ENCODE measurements around the gene ERGIC1. TPM values are rescaled to one million over a fixed set of nuclear protein-coding genes. Genes with fewer than 3 reads are reported as not detected.

ERGIC1 gene
- total RNA-seq, 1 experiment from 2014 or later = 89.8 TPM

GRCh38 chr5:172920995-172921394, 86.9 kb downstream of the ERGIC1 start:
- ChIA-PET CTCF (interaction anchor here (1.2 kb wide), 1 partner anchor 12 kb away, joined by 4 read pairs; no protein-coding TSS in a partner anchor), POLR2A (no interaction called here)
- Mint-ChIP-seq H3K27ac (no peak overlapping the region), H3K9me3 (no peaks in the 10 kb centered on the region), H3K4me3 (no peak overlapping the region), H3K4me1 (no peaks in the 10 kb centered on the region), H3K27me3 (ENCODE audit: low read depth) (no peaks in the 10 kb centered on the region), H3K36me3 (peaks cover 44% of the 10 kb centered on the region)
- TF ChIP-seq, protein P1, sequence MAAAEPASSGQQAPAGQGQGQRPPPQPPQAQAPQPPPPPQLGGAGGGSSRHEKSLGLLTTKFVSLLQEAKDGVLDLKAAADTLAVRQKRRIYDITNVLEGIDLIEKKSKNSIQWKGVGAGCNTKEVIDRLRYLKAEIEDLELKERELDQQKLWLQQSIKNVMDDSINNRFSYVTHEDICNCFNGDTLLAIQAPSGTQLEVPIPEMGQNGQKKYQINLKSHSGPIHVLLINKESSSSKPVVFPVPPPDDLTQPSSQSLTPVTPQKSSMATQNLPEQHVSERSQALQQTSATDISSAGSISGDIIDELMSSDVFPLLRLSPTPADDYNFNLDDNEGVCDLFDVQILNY (CRISPR knock-in tag; IDR thresholded peaks at IDR 0.05) = no peak
- no peak for TF ChIP-seq EMX1 (CRISPR knock-in tag; IDR thresholded peaks at IDR 0.05)
- no peak for TF ChIP-seq MXD4 (CRISPR knock-in tag; IDR thresholded peaks at IDR 0.05; ENCODE audit: borderline replicate concordance)
- no peak for TF ChIP-seq GTF2I (CRISPR knock-in tag; conservative IDR thresholded peaks at IDR 0.05)
- no peak for TF ChIP-seq SMAD4 (CRISPR knock-in tag; IDR thresholded peaks at IDR 0.05)
- no peak for TF ChIP-seq HMGA2 (CRISPR knock-in tag; IDR thresholded peaks at IDR 0.05)
- TF ChIP-seq, protein P2, sequence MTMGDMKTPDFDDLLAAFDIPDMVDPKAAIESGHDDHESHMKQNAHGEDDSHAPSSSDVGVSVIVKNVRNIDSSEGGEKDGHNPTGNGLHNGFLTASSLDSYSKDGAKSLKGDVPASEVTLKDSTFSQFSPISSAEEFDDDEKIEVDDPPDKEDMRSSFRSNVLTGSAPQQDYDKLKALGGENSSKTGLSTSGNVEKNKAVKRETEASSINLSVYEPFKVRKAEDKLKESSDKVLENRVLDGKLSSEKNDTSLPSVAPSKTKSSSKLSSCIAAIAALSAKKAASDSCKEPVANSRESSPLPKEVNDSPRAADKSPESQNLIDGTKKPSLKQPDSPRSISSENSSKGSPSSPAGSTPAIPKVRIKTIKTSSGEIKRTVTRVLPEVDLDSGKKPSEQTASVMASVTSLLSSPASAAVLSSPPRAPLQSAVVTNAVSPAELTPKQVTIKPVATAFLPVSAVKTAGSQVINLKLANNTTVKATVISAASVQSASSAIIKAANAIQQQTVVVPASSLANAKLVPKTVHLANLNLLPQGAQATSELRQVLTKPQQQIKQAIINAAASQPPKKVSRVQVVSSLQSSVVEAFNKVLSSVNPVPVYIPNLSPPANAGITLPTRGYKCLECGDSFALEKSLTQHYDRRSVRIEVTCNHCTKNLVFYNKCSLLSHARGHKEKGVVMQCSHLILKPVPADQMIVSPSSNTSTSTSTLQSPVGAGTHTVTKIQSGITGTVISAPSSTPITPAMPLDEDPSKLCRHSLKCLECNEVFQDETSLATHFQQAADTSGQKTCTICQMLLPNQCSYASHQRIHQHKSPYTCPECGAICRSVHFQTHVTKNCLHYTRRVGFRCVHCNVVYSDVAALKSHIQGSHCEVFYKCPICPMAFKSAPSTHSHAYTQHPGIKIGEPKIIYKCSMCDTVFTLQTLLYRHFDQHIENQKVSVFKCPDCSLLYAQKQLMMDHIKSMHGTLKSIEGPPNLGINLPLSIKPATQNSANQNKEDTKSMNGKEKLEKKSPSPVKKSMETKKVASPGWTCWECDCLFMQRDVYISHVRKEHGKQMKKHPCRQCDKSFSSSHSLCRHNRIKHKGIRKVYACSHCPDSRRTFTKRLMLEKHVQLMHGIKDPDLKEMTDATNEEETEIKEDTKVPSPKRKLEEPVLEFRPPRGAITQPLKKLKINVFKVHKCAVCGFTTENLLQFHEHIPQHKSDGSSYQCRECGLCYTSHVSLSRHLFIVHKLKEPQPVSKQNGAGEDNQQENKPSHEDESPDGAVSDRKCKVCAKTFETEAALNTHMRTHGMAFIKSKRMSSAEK (CRISPR knock-in tag; IDR thresholded peaks at IDR 0.05; ENCODE audit: borderline replicate concordance) = no peak
- no peak for TF ChIP-seq MYBL2 (CRISPR knock-in tag; IDR thresholded peaks at IDR 0.05)
- TF ChIP-seq JAZF1 (CRISPR knock-in tag; IDR thresholded peaks at IDR 0.05) = no peak
- TF ChIP-seq, protein P3, sequence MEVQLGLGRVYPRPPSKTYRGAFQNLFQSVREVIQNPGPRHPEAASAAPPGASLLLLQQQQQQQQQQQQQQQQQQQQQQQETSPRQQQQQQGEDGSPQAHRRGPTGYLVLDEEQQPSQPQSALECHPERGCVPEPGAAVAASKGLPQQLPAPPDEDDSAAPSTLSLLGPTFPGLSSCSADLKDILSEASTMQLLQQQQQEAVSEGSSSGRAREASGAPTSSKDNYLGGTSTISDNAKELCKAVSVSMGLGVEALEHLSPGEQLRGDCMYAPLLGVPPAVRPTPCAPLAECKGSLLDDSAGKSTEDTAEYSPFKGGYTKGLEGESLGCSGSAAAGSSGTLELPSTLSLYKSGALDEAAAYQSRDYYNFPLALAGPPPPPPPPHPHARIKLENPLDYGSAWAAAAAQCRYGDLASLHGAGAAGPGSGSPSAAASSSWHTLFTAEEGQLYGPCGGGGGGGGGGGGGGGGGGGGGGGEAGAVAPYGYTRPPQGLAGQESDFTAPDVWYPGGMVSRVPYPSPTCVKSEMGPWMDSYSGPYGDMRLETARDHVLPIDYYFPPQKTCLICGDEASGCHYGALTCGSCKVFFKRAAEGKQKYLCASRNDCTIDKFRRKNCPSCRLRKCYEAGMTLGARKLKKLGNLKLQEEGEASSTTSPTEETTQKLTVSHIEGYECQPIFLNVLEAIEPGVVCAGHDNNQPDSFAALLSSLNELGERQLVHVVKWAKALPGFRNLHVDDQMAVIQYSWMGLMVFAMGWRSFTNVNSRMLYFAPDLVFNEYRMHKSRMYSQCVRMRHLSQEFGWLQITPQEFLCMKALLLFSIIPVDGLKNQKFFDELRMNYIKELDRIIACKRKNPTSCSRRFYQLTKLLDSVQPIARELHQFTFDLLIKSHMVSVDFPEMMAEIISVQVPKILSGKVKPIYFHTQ (CRISPR knock-in tag; IDR thresholded peaks at IDR 0.05) = no peak
- no peak for TF ChIP-seq CDX4 (CRISPR knock-in tag; IDR thresholded peaks at IDR 0.05; ENCODE audit: borderline replicate concordance)
- no peak for TF ChIP-seq ZNF671 (CRISPR knock-in tag; IDR thresholded peaks at IDR 0.05)
- TF ChIP-seq NR2C2 (CRISPR knock-in tag; IDR thresholded peaks at IDR 0.05) = no peak
- TF ChIP-seq ZNF281 (CRISPR knock-in tag; IDR thresholded peaks at IDR 0.05) = no peak
- TF ChIP-seq GRHL2 (CRISPR knock-in tag; IDR thresholded peaks at IDR 0.05; ENCODE audit: insufficient replicate concordance, severe bottlenecking) = no peak
- TF ChIP-seq ESRRA (CRISPR knock-in tag; IDR thresholded peaks at IDR 0.05; ENCODE audit: borderline replicate concordance) = no peak
- no peak for TF ChIP-seq OVOL2 (CRISPR knock-in tag; IDR thresholded peaks at IDR 0.05; ENCODE audit: borderline replicate concordance)
- no peak for TF ChIP-seq ZNF219 (CRISPR knock-in tag; IDR thresholded peaks at IDR 0.05; ENCODE audit: borderline replicate concordance)
- no peak for DNase-seq (ENCODE audit: low spot score)
- ATAC-seq = no peak
